PC-3 (cell line): ENCODE measurements around the gene LRP5. TPM values are rescaled to one million over a fixed set of nuclear protein-coding genes. Genes with fewer than 3 reads are reported as not detected.

Experiments used
- ATAC-seq: fragments of 200-7000 bp; cut with Tn5 transposase; 2 replicates; pipeline ENCODE4 v1.9.1; 2020; ENCODE audit warnings: mild to moderate bottlenecking, moderate library complexity
- BruUV-seq: library from RNA; stranded (reverse); fragments of 400-500 nt; replicated peaks from 2 replicates; lab custom pipeline; 2021; lab: Mats Ljungman, UMichigan
- CTCF ChIA-PET: fragments of 300-600 bp; sonication (Branson Sonifier 250); formaldehyde crosslinking; loops from one replicate; lab custom pipeline; 2022; ENCODE audit warnings: antibody characterized with exemption; lab: Charles Lee
- POLR2A ChIA-PET: fragments of 300-600 bp; sonication (Branson Sonifier 250); formaldehyde crosslinking; loops from one replicate; lab custom pipeline; 2022; ENCODE audit warnings: antibody characterized with exemption; ENCODE audit not compliant: unreplicated experiment; lab: Charles Lee
- DNase-seq: peaks from one replicate; pipeline ENCODE4 v3.0.0-alpha.2; 2015
- H2AFZ ChIP-seq: fragments of 300-600 bp; sonication (generic); 2 replicates; pipeline ENCODE4 v1.6.0; 2016; ENCODE audit warnings: antibody characterized with exemption, low read length
- H3F3A ChIP-seq: fragments of 300-600 bp; sonication (generic); one replicate; pipeline ENCODE4 v1.6.0; 2017; ENCODE audit warnings: antibody characterized with exemption, low read length, control low read depth, mild to moderate bottlenecking; ENCODE audit not compliant: unreplicated experiment
- H3K27ac ChIP-seq: fragments of 300-600 bp; sonication (generic); 2 replicates; pipeline ENCODE4 v1.5.1; 2016; ENCODE audit warnings: mild to moderate bottlenecking, low read length
- H3K27me3 ChIP-seq: fragments of 300-600 bp; sonication (generic); 2 replicates; pipeline ENCODE4 v1.6.1; 2016; ENCODE audit warnings: low read length, mixed read lengths
- H3K36me3 ChIP-seq: fragments of 300-600 bp; sonication (generic); 2 replicates; pipeline ENCODE4 v1.6.1; 2016; ENCODE audit warnings: low read depth, mixed run types, low read length, mixed read lengths
- H3K4me1 ChIP-seq: fragments of 300-600 bp; sonication (generic); 2 replicates; pipeline ENCODE4 v1.5.1; 2016; ENCODE audit warnings: low read length; ENCODE audit not compliant: insufficient read depth
- H3K4me2 ChIP-seq: fragments of 300-600 bp; sonication (generic); 2 replicates; pipeline ENCODE4 v1.6.0; 2016; ENCODE audit warnings: low read length
- H3K4me3 ChIP-seq: fragments of 300-600 bp; sonication (generic); 2 replicates; pipeline ENCODE4 v1.5.1; 2016; ENCODE audit warnings: mild to moderate bottlenecking, low read length, mixed read lengths
- H3K79me2 ChIP-seq: fragments of 300-600 bp; sonication (generic); 2 replicates; pipeline ENCODE4 v1.6.1; 2017; ENCODE audit warnings: low read length, mixed read lengths
- H3K9ac ChIP-seq: fragments of 300-600 bp; sonication (generic); 2 replicates; pipeline ENCODE4 v1.6.0; 2016; ENCODE audit warnings: mild to moderate bottlenecking, low read length
- H3K9me2 ChIP-seq: fragments of 300-600 bp; sonication (generic); replicated peaks from 2 replicates; pipeline ENCODE4 v1.6.1; 2016; ENCODE audit warnings: mixed run types, low read length, mixed read lengths
- H3K9me3 ChIP-seq: fragments of 300-600 bp; sonication (generic); 2 replicates; pipeline ENCODE4 v1.6.1; 2016; ENCODE audit warnings: low read length, mixed read lengths
- H4K20me1 ChIP-seq: fragments of 300-600 bp; sonication (generic); 2 replicates; pipeline ENCODE4 v1.6.1; 2016; ENCODE audit warnings: low read length, mixed read lengths
- CTCF ChIP-seq: fragments of 300-600 bp; sonication (generic); conservative IDR thresholded peaks from 2 replicates; pipeline ENCODE4 v1.5.1; 2017; ENCODE audit warnings: antibody characterized with exemption, low read depth, mild to moderate bottlenecking, low read length
- EZH2 ChIP-seq: fragments of 300-600 bp; sonication (generic); IDR thresholded peaks from one replicate; pipeline ENCODE4 v1.6.1; 2017; ENCODE audit warnings: antibody characterized with exemption, mild to moderate bottlenecking, low read length; ENCODE audit not compliant: unreplicated experiment
- EZH2phosphoT487 ChIP-seq: fragments of 300-600 bp; sonication (generic); IDR thresholded peaks from 2 replicates; pipeline ENCODE4 v1.6.1; 2018; ENCODE audit warnings: mild to moderate bottlenecking, antibody characterized with exemption, low read length, borderline replicate concordance
- intact Hi-C: fragments of 100-400 bp; cut with micrococcal nuclease; formaldehyde crosslinking; loops from 2 replicates; pipeline ENCODE4 v1.9.0; 2023
- total RNA-seq: library from RNA; depleted of rRNA; stranded (reverse); fragments of >200 nt; gene quantifications from 2 replicates; pipeline ENCODE4 v1.2.3, GENCODE V29; 2014

LRP5 gene
- total RNA-seq, 1 experiment from 2014 or later: 64.3 TPM

- ATAC-seq: no peak
- no peak overlapping the region for H3K4me2 ChIP-seq
- no peaks in the 10 kb centered on the region for H3K27me3 ChIP-seq
- H3K9me3 ChIP-seq: no peaks in the 10 kb centered on the region
- intact Hi-C loops: no loop called here
- no peak overlapping the region for H3K9ac ChIP-seq
- no peaks in the 10 kb centered on the region for H3K9me2 ChIP-seq
- ChIA-PET POLR2A (interaction anchor here (0.5 to 0.6 kb wide), 2 partner anchors 69 to 1838 kb away, joined by 3 read pairs; no protein-coding TSS in a partner anchor), CTCF (no interaction called here)
- no peak for DNase-seq
- no peaks in the 10 kb centered on the region for H3F3A ChIP-seq
- peaks cover 24% of the 10 kb centered on the region for H3K4me1 ChIP-seq
- H2AFZ ChIP-seq: no peak overlapping the region
- no peak for TF ChIP-seq EZH2
- no peak for TF ChIP-seq CTCF
- no peak for TF ChIP-seq EZH2phosphoT487
- H4K20me1 ChIP-seq: peaks cover 17% of the 10 kb centered on the region; the same call in 1 of the 2 replicates
- BruUV-seq: no TSS peak
- no peak overlapping the region for H3K4me3 ChIP-seq
- H3K36me3 ChIP-seq: no peaks in the 10 kb centered on the region
- no peak overlapping the region for H3K27ac ChIP-seq
- H3K79me2 ChIP-seq: peaks cover 94% of the 10 kb centered on the region
These were observed 25.0 kb downstream of the LRP5 start for GRCh38 chr11:68337399-68337835.

GRCh38 chr11:68338051-68338780 lies 25.8 kb downstream of the LRP5 start:
- Histone ChIP-seq H3K4me3 (no peak overlapping the region), H3K9me3 (no peaks in the 10 kb centered on the region), H3K4me1 (peaks cover 32% of the 10 kb centered on the region), H3K27me3 (no peaks in the 10 kb centered on the region), H2AFZ (no peak overlapping the region), H3K36me3 (no peaks in the 10 kb centered on the region), H3K27ac (no peak overlapping the region), H3F3A (no peaks in the 10 kb centered on the region), H3K4me2 (no peak overlapping the region), H3K9ac (no peak overlapping the region), H3K79me2 (peaks cover 95% of the 10 kb centered on the region), H4K20me1 (peaks cover 13% of the 10 kb centered on the region; the same call in 1 of the 2 replicates), H3K9me2 (no peaks in the 10 kb centered on the region)
- CTCF ChIA-PET: no interaction called here
- no TSS peak for BruUV-seq
- DNase-seq (no peak), ATAC-seq (no peak)
- intact Hi-C loops: no loop called here
- TF ChIP-seq EZH2phosphoT487 (no peak), EZH2 (no peak), CTCF (no peak)
- POLR2A ChIA-PET: no interaction called here
